Panc1 (cell line): Measurements from ENCODE around the gene ATP10A. TPM values are rescaled to one million over a fixed set of nuclear protein-coding genes. Genes with fewer than 3 reads are reported as not detected.

Experiments
- ATAC-seq: fragments of 200-7000 bp; cut with Tn5 transposase; 2 replicates; pipeline ENCODE4 v1.9.1; 2020; ENCODE audit warnings: mild to moderate bottlenecking, moderate library complexity
- BruUV-seq: library from RNA; stranded (reverse); fragments of 400-500 nt; replicated peaks from 2 replicates; lab custom pipeline; 2021; lab: Mats Ljungman, UMichigan
- CTCF ChIA-PET: fragments of 300-600 bp; sonication (Branson Sonifier 250); formaldehyde crosslinking; loops from one replicate; lab custom pipeline; 2022; ENCODE audit warnings: antibody characterized with exemption; lab: Charles Lee
- POLR2A ChIA-PET: fragments of 300-600 bp; sonication (Branson Sonifier 250); formaldehyde crosslinking; loops from one replicate; lab custom pipeline; 2022; ENCODE audit warnings: antibody characterized with exemption; lab: Charles Lee
- DNase-seq: peaks from one replicate; pipeline ENCODE4 v3.0.0-alpha.2; 2010; ENCODE audit warnings: low read depth, low spot score
- H3K27ac ChIP-seq: 2 replicates; pipeline ENCODE4 v1.5.1; 2011; ENCODE audit warnings: mild to moderate bottlenecking, low read length, inconsistent platforms
- H3K27me3 ChIP-seq: fragments of 200-500 bp; sonication (Bioruptor generic); 2 replicates; pipeline ENCODE4 v1.6.0; 2014; ENCODE audit warnings: low read length, inconsistent platforms; ENCODE audit not compliant: control insufficient read depth, insufficient read depth
- H3K36me3 ChIP-seq: fragments of 200-500 bp; sonication (Bioruptor generic); 2 replicates; pipeline ENCODE4 v1.5.1; 2014; ENCODE audit warnings: inconsistent platforms, mild to moderate bottlenecking, low read length, moderate library complexity; ENCODE audit not compliant: control insufficient read depth, insufficient read depth
- H3K4me1 ChIP-seq: 2 replicates; pipeline ENCODE4 v1.5.1; 2011; ENCODE audit warnings: inconsistent platforms, mild to moderate bottlenecking, low read length, moderate library complexity; ENCODE audit not compliant: control insufficient read depth, insufficient read depth
- H3K4me3 ChIP-seq, 2 experiments: 2 replicates each; pipeline ENCODE4 v1.5.1; 2011 to 2012; ENCODE audit warnings: low read depth in 2 of 2, low read length in 2 of 2, mild to moderate bottlenecking in 2 of 2, inconsistent platforms in 1 of 2, moderate library complexity in 1 of 2
- H3K9me3 ChIP-seq: fragments of 200-500 bp; sonication (Bioruptor generic); 2 replicates; pipeline ENCODE4 v1.5.1; 2014; ENCODE audit warnings: low read depth, mild to moderate bottlenecking, inconsistent platforms, low read length, moderate library complexity; ENCODE audit not compliant: control insufficient read depth, insufficient read depth
- POLR2AphosphoS5 ChIP-seq: IDR thresholded peaks from 2 replicates; pipeline ENCODE4 v1.6.1; 2012; ENCODE audit warnings: mild to moderate bottlenecking, low read depth, low read length, moderate library complexity
- SIN3A ChIP-seq: IDR thresholded peaks from 2 replicates; pipeline ENCODE4 v1.6.1; 2012; ENCODE audit warnings: low read depth, mild to moderate bottlenecking, low read length, moderate library complexity, borderline replicate concordance; ENCODE audit not compliant: insufficient read depth
- TCF7L2 ChIP-seq: IDR thresholded peaks from 2 replicates; pipeline ENCODE4 v1.6.1; 2011; ENCODE audit warnings: mild to moderate bottlenecking, low read depth, low read length, inconsistent platforms
- in situ Hi-C: cut with HindIII; loops from 2 replicates; pipeline ENCODE4 v1.10.0; 2016; ENCODE audit warnings: low sequenced_read_pairs, low pct_unique_long_range_greater_than_20kb
- intact Hi-C: fragments of 100-400 bp; cut with micrococcal nuclease; formaldehyde crosslinking; loops from one replicate; pipeline ENCODE4 v1.10.0; 2022; ENCODE audit not compliant: unreplicated experiment
- total RNA-seq: library from RNA; stranded (reverse); gene quantifications from one replicate; pipeline ENCODE4 v1.2.1, GENCODE V29; 2021; ENCODE audit not compliant: unreplicated experiment
- TF ChIP-seq, protein P1 (sequence below): fragments of 450-650 bp; IDR thresholded peaks from 2 replicates; pipeline ENCODE4 v1.5.1; 2017; ENCODE audit warnings: mild to moderate bottlenecking
- TF ChIP-seq, protein P2 (sequence below), 2 experiments: IDR thresholded peaks; 2 replicates each; pipeline ENCODE4 v1.6.1; 2011 to 2012; ENCODE audit warnings: low read depth in 2 of 2, control low read depth in 1 of 2, low read length in 1 of 2, mild to moderate bottlenecking in 1 of 2, moderate library complexity in 1 of 2; ENCODE audit not compliant: insufficient read depth in 1 of 2

The ATP10A gene
- total RNA-seq, 1 experiment from 2014 or later = 0.31 TPM

DNA sequence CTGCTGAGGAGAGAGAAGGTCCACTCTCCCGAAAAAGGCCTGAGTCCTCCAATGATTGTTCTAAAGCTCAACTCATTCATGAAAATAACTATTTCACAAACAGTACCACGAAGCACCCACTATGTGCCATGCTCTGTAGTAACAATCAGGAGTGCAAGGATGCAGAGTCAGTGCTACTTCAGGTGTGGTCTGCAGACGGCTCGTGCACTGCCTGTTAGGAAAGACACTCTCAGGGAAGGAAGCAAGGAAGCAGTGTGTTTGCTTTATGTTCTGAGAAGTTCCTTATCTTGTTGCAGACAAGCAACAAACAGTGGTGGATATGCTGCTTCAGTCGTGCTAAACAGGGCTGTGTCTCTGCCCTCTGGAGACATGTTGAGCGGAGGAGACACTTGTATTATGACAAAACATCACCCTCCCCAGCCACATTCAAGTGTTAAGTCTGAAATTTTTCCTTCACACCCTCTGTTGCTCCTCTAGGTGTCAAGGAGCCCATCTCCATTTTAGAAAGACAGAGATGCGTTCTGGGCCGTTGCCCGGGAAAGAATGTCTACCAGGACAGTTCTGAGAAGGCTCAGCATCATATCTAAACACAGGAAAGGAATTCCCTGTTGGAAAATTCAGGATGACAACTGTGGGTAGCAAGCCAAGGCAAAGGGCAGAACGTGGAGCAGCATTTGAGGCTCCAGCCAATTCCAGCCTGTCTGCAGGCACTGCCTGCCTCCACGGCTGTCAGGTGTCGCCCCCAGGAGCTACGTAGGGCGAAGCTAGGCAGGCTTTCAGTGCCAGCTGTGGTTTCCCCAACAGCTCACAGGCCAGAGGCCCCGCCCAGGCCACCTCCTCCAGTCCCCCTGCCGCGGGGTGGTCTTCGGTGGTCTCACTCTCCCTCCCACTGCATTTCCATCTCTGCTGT is 13.4 kb upstream of the ATP10A start:
- in situ Hi-C loops (no loop called here), intact Hi-C loops (no loop called here)
- Histone ChIP-seq H3K27ac (no peak overlapping the region), H3K9me3 (no peaks in the 10 kb centered on the region), H3K4me3 (no peak overlapping the region), H3K4me1 (no peaks in the 10 kb centered on the region), H3K36me3 (no peaks in the 10 kb centered on the region), H3K27me3 (no peaks in the 10 kb centered on the region)
- ChIA-PET CTCF (no interaction called here), POLR2A (no interaction called here)
- no TSS peak for BruUV-seq
- DNase-seq (no peak), ATAC-seq (no peak)
- TF ChIP-seq, protein P1, sequence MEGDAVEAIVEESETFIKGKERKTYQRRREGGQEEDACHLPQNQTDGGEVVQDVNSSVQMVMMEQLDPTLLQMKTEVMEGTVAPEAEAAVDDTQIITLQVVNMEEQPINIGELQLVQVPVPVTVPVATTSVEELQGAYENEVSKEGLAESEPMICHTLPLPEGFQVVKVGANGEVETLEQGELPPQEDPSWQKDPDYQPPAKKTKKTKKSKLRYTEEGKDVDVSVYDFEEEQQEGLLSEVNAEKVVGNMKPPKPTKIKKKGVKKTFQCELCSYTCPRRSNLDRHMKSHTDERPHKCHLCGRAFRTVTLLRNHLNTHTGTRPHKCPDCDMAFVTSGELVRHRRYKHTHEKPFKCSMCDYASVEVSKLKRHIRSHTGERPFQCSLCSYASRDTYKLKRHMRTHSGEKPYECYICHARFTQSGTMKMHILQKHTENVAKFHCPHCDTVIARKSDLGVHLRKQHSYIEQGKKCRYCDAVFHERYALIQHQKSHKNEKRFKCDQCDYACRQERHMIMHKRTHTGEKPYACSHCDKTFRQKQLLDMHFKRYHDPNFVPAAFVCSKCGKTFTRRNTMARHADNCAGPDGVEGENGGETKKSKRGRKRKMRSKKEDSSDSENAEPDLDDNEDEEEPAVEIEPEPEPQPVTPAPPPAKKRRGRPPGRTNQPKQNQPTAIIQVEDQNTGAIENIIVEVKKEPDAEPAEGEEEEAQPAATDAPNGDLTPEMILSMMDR = no peak
- TF ChIP-seq SIN3A (no peak), TCF7L2 (no peak), POLR2AphosphoS5 (no peak)
- TF ChIP-seq, protein P2, sequence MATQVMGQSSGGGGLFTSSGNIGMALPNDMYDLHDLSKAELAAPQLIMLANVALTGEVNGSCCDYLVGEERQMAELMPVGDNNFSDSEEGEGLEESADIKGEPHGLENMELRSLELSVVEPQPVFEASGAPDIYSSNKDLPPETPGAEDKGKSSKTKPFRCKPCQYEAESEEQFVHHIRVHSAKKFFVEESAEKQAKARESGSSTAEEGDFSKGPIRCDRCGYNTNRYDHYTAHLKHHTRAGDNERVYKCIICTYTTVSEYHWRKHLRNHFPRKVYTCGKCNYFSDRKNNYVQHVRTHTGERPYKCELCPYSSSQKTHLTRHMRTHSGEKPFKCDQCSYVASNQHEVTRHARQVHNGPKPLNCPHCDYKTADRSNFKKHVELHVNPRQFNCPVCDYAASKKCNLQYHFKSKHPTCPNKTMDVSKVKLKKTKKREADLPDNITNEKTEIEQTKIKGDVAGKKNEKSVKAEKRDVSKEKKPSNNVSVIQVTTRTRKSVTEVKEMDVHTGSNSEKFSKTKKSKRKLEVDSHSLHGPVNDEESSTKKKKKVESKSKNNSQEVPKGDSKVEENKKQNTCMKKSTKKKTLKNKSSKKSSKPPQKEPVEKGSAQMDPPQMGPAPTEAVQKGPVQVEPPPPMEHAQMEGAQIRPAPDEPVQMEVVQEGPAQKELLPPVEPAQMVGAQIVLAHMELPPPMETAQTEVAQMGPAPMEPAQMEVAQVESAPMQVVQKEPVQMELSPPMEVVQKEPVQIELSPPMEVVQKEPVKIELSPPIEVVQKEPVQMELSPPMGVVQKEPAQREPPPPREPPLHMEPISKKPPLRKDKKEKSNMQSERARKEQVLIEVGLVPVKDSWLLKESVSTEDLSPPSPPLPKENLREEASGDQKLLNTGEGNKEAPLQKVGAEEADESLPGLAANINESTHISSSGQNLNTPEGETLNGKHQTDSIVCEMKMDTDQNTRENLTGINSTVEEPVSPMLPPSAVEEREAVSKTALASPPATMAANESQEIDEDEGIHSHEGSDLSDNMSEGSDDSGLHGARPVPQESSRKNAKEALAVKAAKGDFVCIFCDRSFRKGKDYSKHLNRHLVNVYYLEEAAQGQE (IDR thresholded peaks at IDR 0.05; ENCODE audit: insufficient read depth in 1 of 2, low read depth in 2 of 2, low read length in 1 of 2) = no peak

DNA sequence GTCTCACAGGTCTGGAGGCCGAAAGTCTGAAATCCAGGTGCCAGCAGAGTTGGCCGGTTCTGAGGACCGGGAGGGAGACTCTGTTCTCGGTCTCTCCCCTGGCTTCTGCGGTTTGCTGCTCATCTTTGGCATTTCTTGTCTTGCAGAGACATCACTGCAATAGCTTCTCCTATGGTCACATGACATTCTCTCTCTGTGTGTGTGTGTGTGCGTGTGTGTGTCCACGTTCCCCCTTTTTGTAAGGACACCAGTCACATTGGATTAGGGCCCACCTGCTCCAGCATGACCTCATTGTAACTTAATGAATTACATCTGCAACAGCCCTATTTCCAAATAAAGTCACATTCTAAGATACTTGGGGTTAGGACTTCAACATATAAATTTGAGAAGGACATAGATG is 12.4 kb upstream of the ATP10A start:
- H3K4me1 ChIP-seq = no peaks in the 10 kb centered on the region
- BruUV-seq = no TSS peak
- H3K27ac ChIP-seq = no peak overlapping the region
- ChIA-PET CTCF (no interaction called here), POLR2A (no interaction called here)
- no peaks in the 10 kb centered on the region for H3K36me3 ChIP-seq
- no peak for DNase-seq
- H3K27me3 ChIP-seq = no peaks in the 10 kb centered on the region
- intact Hi-C loops = no loop called here
- ATAC-seq = no peak
- in situ Hi-C loops = no loop called here
- no peak overlapping the region for H3K4me3 ChIP-seq
- no peak for TF ChIP-seq TCF7L2
- no peak for TF ChIP-seq SIN3A
- no peak for TF ChIP-seq POLR2AphosphoS5
- TF ChIP-seq, protein P2 (IDR thresholded peaks at IDR 0.05; ENCODE audit: insufficient read depth in 1 of 2, low read depth in 2 of 2, low read length in 1 of 2) = no peak
- TF ChIP-seq, protein P1 = no peak
- no peaks in the 10 kb centered on the region for H3K9me3 ChIP-seq
